Activated T-cell treated with anti-CD3 and anti-CD28 coated beads, Interleukin-2, amount 50 U/mL, for 4 hours (primary cell): ENCODE data around the gene RTTN. TPM values are rescaled to one million over a fixed set of nuclear protein-coding genes. Genes with fewer than 3 reads are reported as not detected.

Experiments
- ATAC-seq, 2 donors: fragments of 200-7000 bp; cut with Tn5 transposase; one replicate each; pipeline ENCODE4 v1.10.0; 2021
- DNase-seq: peaks from one replicate; pipeline ENCODE4 v3.0.0-alpha.2; 2020
- H3K27me3 Mint-ChIP-seq: one replicate; pipeline ENCODE4 v1.8.0; 2021; ENCODE audit warnings: low read depth, mixed read lengths
- H3K36me3 Mint-ChIP-seq: one replicate; pipeline ENCODE4 v1.8.0; 2022; ENCODE audit warnings: mixed read lengths; ENCODE audit not compliant: insufficient read depth
- H3K4me1 Mint-ChIP-seq: one replicate; pipeline ENCODE4 v1.8.0; 2021; ENCODE audit warnings: low read depth, mixed read lengths
- H3K4me3 Mint-ChIP-seq: one replicate; pipeline ENCODE4 v1.8.0; 2021; ENCODE audit warnings: mild to moderate bottlenecking, moderate library complexity, mixed read lengths
- H3K9me3 Mint-ChIP-seq: one replicate; pipeline ENCODE4 v1.8.0; 2021; ENCODE audit warnings: mixed read lengths
- total RNA-seq, 3 donors: library from RNA; stranded (reverse); gene quantifications; one replicate each; pipeline ENCODE4 v1.2.1, GENCODE V29; 2021

The RTTN gene
- total RNA-seq, 3 donors from 2014 or later, result 15.1 to 15.6 (median 15.2) TPM

- H3K4me1 Mint-ChIP-seq, result no peaks in the 10 kb centered on the region
- DNase-seq (no peak), ATAC-seq (no peak)
- H3K36me3 Mint-ChIP-seq, result no peaks in the 10 kb centered on the region
- peaks cover 20% of the 10 kb centered on the region for H3K9me3 Mint-ChIP-seq
- H3K4me3 Mint-ChIP-seq, result no peak overlapping the region
- peaks cover 20% of the 10 kb centered on the region for H3K27me3 Mint-ChIP-seq
Measured at GRCh38 chr18:70228536-70228935, 23.0 kb upstream of the RTTN start.

GRCh38 chr18:70227438-70227837, 22.0 kb upstream of the RTTN start:
- H3K4me1 Mint-ChIP-seq, result no peaks in the 10 kb centered on the region
- peaks cover 28% of the 10 kb centered on the region for H3K27me3 Mint-ChIP-seq
- no peak overlapping the region for H3K4me3 Mint-ChIP-seq
- H3K36me3 Mint-ChIP-seq, result no peaks in the 10 kb centered on the region
- no peak for DNase-seq
- peaks cover 20% of the 10 kb centered on the region for H3K9me3 Mint-ChIP-seq
- ATAC-seq, result no peak

DNA sequence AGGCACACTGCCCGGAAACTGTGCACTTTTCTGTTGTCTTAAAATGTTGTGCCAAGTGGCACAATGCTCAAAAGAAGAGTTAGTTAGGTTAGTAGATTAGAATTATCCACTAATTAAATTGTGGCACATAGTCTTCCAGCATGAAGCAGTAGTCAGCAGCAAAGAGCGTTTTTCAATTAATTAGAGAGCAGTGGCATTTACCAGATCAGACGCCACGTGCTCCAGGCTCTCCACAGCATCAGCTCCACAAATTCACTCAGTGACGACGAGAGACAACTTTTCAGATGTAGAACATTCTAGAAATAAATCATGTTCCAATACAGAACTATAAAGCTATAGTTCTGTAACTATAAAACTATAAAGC, 16.4 kb upstream of the RTTN start:
- Mint-ChIP-seq H3K27me3 (peaks cover 46% of the 10 kb centered on the region), H3K36me3 (no peaks in the 10 kb centered on the region), H3K9me3 (peaks cover 4% of the 10 kb centered on the region), H3K4me1 (peaks cover 2% of the 10 kb centered on the region), H3K4me3 (no peak overlapping the region)
- no peak for DNase-seq
- no peak for ATAC-seq

DNA sequence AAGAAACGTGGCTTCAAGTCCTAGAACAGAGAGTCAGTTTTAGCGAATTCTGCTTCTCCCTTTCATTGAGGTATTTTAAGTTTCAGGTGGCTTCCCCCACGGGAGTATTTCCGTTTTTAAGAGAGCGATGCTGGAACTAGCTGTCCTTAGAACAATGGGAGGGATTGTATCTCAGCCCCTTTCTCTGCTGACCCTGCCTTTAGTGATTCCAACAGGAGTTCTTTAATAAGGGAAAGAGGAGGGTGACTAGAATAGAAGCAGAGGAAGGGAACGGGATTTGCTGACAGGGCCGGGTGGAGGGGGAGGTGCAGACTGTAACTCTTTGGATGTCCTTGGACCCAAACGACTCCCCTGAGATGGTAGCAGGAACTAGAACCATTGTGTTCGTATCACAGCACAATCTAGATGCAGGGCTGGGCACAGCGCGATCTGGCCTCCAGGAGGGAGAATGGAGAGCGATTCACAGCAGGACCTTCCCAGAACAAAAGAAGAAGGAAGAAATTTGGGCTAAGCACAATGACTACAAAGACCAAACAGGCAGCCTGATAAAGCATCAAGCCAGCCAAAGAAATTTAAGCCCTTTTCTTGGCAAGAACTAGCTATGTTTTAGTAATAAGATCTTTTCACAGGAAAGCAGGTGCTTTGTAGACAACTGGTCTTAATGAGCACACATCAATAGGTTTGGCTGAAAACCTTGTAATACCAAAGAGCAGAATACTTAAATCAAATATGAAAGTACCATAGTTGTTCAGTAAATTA, 15.8 kb upstream of the RTTN start:
- H3K36me3 Mint-ChIP-seq, result no peaks in the 10 kb centered on the region
- peaks cover 46% of the 10 kb centered on the region for H3K27me3 Mint-ChIP-seq
- no peaks in the 10 kb centered on the region for H3K9me3 Mint-ChIP-seq
- no peak for ATAC-seq
- peaks cover 2% of the 10 kb centered on the region for H3K4me1 Mint-ChIP-seq
- no peak overlapping the region for H3K4me3 Mint-ChIP-seq
- DNase-seq, result no peak

DNA sequence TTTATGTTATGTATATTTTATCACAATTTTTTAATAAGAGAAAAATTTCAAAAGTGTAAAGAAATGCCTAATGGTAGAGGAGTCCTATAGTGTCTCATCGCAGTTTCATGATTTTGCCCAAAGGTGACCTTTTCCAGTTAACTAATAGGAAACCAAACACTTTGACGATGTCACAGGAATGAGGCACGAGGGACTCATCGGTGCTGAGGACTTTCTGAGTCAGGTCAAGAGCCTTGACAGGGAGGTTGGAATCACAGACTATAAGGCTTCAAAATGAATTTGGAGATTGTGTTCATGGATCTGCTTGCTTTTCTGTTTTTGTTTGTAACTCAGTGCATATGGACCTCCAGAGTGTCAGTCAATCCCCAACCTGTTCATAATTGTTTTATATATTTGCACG, 15.1 kb upstream of the RTTN start:
- H3K4me1 Mint-ChIP-seq, result peaks cover 2% of the 10 kb centered on the region
- no peak overlapping the region for H3K4me3 Mint-ChIP-seq
- H3K36me3 Mint-ChIP-seq, result no peaks in the 10 kb centered on the region
- H3K27me3 Mint-ChIP-seq, result peaks cover 46% of the 10 kb centered on the region
- H3K9me3 Mint-ChIP-seq, result no peaks in the 10 kb centered on the region
- DNase-seq (no peak), ATAC-seq (no peak)

DNA sequence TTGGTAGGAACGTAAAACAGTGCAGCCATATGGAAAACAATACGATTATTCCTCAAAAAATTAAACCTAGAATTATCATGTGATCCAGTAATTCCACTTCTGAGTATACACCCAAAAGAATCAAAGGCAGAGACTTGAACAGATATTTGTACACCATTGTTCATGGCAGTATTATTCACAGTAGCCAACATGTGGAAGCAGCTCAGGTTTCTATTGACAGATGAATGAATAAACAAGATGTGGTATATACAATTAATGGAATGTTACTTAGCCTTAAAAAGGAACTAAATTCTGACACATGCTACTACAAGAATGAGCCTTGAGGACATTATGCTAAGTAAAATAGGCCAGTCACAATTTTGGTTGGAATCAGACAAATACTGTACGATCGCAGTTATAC, 14.2 kb upstream of the RTTN start:
- Mint-ChIP-seq H3K36me3 (no peaks in the 10 kb centered on the region), H3K4me1 (peaks cover 2% of the 10 kb centered on the region), H3K4me3 (no peak overlapping the region), H3K9me3 (no peaks in the 10 kb centered on the region), H3K27me3 (peaks cover 45% of the 10 kb centered on the region)
- ATAC-seq (no peak), DNase-seq (no peak)

- ATAC-seq, result no peak
- Mint-ChIP-seq H3K9me3 (no peaks in the 10 kb centered on the region), H3K36me3 (no peaks in the 10 kb centered on the region), H3K4me3 (no peak overlapping the region), H3K27me3 (peaks cover 30% of the 10 kb centered on the region), H3K4me1 (peaks cover 2% of the 10 kb centered on the region)
- DNase-seq, result no peak
Measured at GRCh38 chr18:70216788-70217187, 11.3 kb upstream of the RTTN start.

DNA sequence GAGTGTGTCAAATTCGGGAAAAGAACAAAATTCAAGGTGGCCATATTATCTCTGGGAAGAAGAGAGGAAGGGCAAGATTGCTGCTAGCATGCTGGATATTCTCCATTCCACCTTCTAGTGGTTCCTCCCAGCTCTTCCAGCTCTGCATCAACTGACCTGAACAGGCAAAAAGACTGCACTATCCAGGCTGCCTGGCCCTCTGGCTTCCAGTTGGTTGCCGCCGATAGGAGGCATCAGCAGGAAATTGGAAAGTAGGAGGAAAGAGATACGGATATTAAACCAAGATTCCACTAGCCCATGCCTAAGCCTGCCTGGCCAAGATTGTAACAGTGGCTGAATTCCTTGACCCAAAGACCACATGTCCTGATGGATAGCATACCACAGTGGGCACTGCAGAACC, 1.7 kb upstream of the RTTN start:
- Mint-ChIP-seq H3K27me3 (peaks cover 5% of the 10 kb centered on the region), H3K9me3 (no peaks in the 10 kb centered on the region), H3K36me3 (peaks cover 3% of the 10 kb centered on the region), H3K4me3 (no peak overlapping the region), H3K4me1 (peaks cover 23% of the 10 kb centered on the region)
- no peak for ATAC-seq
- no peak for DNase-seq

- Mint-ChIP-seq H3K9me3 (no peaks in the 10 kb centered on the region), H3K4me1 (peaks cover 22% of the 10 kb centered on the region), H3K4me3 (no peak overlapping the region), H3K27me3 (no peaks in the 10 kb centered on the region), H3K36me3 (peaks cover 34% of the 10 kb centered on the region)
- ATAC-seq (no peak), DNase-seq (no peak)
Measured at GRCh38 chr18:70200286-70200685, 5.2 kb downstream of the RTTN start.

DNA sequence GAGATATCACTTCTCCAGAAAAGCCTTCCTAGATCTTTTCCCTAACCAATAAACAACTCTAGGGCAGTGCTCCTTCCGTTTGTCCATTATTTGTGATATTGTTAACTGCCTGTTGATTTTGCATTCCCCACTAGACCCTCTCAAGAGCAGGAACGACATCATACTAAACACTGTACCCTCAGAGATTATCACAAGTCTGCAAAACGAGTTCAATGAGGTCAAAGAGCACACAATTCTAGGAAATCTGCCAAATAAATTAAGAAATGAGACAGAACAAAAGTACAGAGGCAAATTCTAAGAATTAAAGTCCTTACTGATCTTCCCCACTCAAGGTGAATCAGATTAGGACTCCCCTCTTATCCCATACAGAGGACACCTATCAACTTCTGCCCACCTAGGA, 7.6 kb downstream of the RTTN start:
- Mint-ChIP-seq H3K4me3 (no peak overlapping the region), H3K27me3 (no peaks in the 10 kb centered on the region), H3K9me3 (no peaks in the 10 kb centered on the region), H3K4me1 (peaks cover 26% of the 10 kb centered on the region), H3K36me3 (peaks cover 40% of the 10 kb centered on the region)
- DNase-seq, result no peak
- ATAC-seq, result peak in 1 of 2 donors; percentile 16

DNA sequence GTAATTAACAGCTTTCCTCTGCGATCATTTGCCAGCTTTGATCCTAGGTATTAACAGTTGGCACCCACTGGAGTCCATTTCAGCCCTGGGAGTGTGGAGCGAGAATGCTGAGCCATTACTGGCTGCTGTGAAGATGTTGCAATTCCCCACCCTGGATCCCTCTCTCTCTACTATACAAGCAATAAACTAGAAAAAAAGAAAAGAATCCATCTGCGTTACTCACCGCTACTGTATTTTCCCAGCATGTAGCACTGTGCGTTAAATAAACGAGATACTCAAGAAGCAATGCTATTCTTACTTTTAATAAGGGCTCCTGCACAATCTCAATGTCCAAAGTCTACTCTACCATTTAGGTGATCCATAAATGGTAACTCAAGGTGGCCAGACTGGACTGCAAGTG, 8.5 kb downstream of the RTTN start:
- ATAC-seq, result no peak
- Mint-ChIP-seq H3K27me3 (no peaks in the 10 kb centered on the region), H3K4me3 (no peak overlapping the region), H3K4me1 (peaks cover 23% of the 10 kb centered on the region), H3K9me3 (no peaks in the 10 kb centered on the region), H3K36me3 (peaks cover 36% of the 10 kb centered on the region)
- no peak for DNase-seq

- H3K4me3 Mint-ChIP-seq, result no peak overlapping the region
- no peak for DNase-seq
- no peaks in the 10 kb centered on the region for H3K27me3 Mint-ChIP-seq
- peaks cover 23% of the 10 kb centered on the region for H3K4me1 Mint-ChIP-seq
- no peaks in the 10 kb centered on the region for H3K9me3 Mint-ChIP-seq
- no peak for ATAC-seq
- H3K36me3 Mint-ChIP-seq, result peaks cover 39% of the 10 kb centered on the region
Measured at GRCh38 chr18:70195852-70196434, 9.5 kb downstream of the RTTN start.

GRCh38 chr18:70195014-70195614, 10.4 kb downstream of the RTTN start:
- H3K4me1 Mint-ChIP-seq, result peaks cover 23% of the 10 kb centered on the region
- peaks cover 42% of the 10 kb centered on the region for H3K36me3 Mint-ChIP-seq
- no peaks in the 10 kb centered on the region for H3K27me3 Mint-ChIP-seq
- H3K4me3 Mint-ChIP-seq, result no peak overlapping the region
- no peaks in the 10 kb centered on the region for H3K9me3 Mint-ChIP-seq
- DNase-seq (no peak), ATAC-seq (no peak)

GRCh38 chr18:70194227-70194890, 11.1 kb downstream of the RTTN start:
- Mint-ChIP-seq H3K4me1 (peaks cover 23% of the 10 kb centered on the region), H3K36me3 (peaks cover 37% of the 10 kb centered on the region), H3K4me3 (peak overlapping the region; percentile 49), H3K27me3 (no peaks in the 10 kb centered on the region), H3K9me3 (no peaks in the 10 kb centered on the region)
- peak; percentile 78 to 84 for ATAC-seq
- no peak for DNase-seq
